A204.1 (cell line): ENCODE data around the gene MGST1.
A peak's percentile ranks its signal among the peaks of the same experiment; 100 is the strongest.
"Not testable (repeated sequence)": the region's sequence is repeated elsewhere in the genome, so short reads cannot be mapped to it uniquely, and the experiment has no call there.

Experiments
- FAIRE-seq: peaks from 2 replicates; lab custom pipeline; 2012; peaks lifted over from hg19 to GRCh38; lab: Jason Lieb, UNC

MGST1 gene

DNA sequence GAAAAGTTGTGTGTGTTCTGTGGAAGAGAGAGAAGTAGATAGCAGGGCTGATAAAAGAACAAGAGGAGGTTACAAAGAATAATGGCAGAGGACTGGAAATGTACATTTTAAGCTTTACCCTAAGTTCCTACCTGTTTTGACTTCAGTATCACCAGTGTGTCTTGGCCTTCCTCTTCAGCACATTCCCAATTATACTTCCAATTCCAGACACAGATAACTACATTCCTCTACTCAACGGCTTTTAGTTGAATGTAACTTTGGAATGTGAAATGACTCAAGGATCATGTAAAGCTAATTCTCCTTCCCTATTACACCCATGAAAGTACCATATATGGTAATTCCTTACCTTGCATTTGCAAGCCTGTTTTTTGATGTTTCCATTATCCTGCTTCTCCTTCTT lies 5.0 kb downstream of the MGST1 start:
- FAIRE-seq, result no peak

DNA sequence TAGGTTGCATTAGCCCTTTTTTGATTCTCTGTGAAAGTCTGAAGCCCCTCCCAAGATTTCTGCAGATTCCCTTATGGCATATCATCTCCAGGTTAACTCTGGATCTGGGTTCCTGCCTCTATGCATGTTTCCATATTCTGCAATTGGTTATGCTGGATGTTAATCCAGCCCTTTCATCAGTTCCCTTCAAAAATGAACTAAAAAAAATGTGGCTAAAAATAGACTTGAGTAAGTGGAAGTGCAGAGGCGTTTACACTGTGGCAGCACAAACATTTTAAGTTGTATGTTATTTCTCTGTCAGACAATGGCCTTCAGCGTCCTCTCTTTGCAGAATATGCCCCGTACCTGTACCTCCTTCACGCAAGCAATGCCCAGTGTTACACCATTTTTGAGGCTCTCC lies 11.4 kb downstream of the MGST1 start:
- no peak for FAIRE-seq

DNA sequence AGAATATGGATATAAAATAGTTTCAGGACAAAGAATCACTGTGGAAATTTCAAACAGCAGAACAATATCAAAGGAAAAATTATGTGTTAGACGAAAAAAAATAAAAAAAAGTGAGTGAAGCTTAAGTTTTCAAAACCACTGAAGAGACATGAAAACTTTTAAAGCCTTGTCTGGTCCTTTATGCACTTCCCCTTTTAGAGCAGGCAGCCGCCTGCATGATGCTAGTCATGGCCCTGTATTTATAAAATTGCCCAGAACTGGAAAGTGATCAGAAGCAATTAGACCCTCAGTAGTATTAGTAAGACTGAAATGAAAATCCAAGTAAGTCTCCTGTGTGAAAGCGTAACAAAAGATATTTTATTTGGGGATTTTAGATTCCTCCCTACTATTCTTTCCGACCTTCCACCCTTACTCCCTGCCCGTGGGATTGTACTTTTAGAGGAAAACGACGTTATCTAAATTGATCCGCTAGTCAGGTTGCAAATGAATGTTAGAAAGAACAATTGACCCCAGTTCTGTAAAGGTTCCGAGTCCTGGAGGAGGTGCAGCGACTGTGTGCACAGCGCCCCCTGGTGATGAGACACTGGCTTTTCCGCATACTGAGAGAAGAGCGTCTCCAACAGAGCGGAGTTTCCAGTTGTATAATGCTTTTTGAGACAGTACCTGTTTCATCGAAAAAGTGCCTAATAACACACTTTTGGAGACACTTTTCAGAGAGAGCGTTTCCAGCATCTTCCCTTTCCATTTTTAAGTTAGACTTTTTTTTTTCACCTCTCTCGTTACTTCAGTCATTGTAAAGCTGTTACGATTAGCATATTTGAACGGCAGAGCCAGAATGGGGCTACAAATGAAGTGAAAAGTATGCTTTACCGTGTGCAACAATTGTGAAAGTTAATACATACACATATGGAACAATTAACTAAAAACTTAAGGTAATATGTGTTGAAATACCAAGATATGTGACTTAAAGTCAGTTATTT lies 12.4 kb downstream of the MGST1 start:
- no peak for FAIRE-seq

DNA sequence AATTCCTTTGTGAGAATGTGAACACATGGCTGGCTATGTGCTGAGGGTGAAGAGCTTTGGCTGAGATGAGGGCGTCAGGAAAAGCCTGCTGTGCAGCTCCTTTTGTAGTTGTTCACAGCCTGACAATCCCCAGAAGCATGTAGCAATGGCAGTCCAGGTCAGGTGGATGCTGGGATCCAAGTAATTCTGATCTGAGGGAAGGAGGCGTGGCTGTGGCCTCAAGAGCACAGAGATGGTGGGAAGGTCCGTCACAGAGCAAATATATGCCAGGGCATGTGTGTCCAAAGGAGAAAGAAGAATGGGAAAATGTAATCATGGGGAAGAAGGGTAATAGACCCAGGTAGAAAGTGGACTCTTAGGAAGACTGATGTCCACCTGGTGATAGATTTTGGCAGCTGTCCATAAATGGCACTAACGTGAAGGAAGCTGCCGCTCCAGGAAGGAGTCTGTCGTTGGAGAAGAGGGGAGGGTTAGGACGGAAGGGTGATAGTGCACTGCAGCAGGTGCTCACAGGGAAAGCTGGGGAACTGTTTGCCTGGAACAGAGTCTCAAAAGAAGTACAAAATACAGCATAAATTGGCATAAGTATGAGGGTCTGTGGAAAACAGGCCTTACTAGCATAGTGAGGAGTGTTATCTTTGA lies 13.8 kb downstream of the MGST1 start:
- no peak for FAIRE-seq

DNA sequence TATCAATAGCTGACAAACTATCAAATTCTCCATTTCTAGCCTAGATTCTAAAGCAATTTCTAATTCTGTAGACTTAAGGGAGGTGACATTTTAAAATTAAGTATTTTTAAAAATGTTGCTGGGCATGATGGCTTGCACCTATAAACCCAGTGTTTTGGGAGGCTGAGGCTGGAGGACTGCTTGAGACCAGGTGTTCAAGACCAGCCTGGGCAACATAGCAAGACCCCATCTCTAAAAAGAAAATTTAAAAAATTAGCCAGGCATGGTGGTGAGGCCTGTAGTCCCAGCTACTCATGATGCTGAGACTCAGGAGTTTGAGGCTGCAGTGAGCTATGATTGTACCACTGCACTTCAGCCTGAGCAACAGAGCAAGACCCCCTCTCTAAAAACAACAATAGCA lies 15.1 kb downstream of the MGST1 start:
- FAIRE-seq, result no peak

DNA sequence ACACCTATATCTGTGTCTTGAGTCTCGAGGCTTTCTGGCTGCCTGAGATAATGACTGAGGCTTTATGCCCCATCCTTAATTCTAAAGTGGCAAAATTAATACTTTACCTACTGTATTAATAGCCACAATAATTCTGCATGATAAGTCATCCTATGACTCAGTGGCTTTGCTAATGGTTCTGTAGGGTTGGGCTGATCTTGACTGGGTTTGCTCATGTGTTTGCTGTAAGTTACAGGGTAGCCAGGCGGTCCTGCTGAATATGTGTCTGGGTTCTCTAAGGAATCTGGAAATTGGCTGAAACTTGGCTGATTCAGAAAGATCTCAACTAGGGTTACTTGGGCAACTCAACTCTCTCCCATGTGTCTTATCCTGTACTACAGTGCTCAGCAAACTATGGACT lies 21.7 kb downstream of the MGST1 start:
- no peak for FAIRE-seq

DNA sequence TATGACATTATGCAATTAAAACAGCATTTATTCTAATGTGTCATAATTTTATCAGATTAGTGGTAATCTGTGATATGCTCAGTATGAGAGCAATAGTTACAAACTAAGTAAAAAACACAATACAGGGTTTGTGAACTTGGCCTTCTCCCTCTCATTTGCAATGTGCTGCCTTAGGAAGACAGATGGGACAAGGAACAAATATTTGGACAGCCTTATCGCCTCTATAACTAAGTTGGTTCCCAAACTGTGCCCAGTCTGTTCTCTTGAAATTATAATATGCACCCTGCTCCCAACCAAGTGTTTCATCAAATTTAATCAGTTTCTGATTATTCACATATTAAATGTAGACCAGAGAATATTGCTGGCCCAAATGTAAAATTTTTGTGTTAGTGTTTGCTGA lies 22.7 kb downstream of the MGST1 start:
- no peak for FAIRE-seq

DNA sequence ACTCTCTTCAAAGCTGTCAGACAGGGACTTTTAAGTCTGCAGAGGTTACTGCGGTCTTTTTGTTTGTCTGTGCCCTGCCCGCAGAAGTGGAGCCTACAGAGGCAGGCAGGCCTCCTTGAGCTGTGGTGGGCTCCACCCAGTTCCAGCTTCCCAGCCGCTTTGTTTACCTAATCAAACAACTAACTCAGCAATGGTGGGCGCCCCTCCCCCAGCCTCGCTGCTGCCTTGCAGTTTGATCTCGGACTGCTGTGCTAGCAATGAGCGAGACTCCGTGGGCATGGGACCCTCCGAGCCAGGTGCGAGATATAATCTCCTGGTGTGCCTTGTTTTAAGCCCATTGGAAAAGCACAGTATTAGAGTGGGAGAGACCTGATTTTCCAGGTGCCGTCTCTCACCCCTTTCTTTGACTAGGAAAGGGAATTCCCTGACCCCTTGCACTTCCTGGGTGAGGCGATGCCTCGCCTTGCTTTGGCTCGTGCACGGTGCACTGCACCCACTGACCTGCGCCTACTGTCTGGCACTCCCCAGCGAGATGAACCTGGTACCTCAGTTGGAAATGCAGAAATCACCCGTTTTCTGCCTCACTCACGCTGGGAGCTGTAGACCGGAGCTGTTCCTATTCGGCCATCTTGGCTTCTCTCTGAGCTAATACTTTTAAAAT lies 35.3 kb downstream of the MGST1 start:
- not testable (repeated sequence) for FAIRE-seq

DNA sequence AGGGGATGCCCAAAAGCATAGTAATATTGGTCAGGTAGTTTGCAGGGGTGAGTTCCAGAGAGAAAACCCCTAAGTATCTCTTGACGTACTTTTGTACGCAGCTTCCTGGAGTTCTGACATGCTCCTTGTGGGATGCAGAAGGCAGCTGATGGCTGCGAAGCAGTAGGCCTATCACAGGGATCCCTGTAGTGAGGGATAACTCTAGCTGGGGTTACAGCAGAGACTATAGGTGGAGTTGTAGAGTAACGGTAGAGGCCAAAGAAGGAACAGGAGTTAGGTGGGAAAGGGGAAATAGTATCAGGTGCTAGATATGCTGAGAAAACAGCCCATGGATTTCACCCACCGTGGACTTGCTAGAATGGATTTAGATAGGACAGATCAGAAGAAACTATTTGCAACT lies 37.3 kb downstream of the MGST1 start:
- no peak for FAIRE-seq

DNA sequence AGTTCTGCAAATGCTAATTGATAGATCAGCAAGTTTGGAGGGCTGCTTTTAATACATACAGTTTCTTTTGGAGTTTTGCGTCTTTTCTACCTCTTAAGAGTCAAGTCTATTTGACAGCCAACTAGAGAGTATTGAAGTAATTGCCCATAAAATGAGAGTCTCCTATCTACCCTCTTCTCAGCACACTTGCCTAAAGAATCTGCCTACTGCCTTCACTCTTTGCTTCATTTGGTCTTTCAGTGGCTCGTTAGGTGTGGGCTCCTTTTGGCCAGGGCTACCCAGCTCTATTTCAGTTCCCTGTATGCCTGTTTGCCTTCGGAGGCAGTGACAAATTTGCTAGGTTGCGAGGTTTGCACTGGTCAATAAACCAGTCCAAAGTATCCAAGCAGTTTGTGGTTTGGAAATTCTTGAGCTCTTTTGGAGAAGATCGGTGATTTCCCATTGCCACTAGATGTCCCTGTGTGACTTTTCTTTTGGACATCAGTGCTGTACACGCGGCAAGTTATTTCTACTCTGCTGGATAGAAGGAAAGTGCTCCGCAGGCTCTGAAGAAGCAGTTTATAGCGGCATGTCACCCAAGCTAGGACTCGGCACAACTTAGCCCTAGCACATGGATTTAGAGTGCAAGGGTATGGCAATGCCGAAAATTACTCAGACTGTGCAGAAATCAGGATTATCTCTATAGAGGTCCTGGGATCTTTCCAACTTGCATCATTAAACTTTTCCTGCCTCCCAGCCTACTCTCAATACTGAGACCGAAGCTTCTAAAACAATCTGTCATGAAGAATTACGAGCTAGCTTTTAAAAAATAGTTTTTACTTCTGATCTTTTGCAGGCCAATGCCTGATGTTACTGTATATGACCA lies 38.6 kb downstream of the MGST1 start:
- peak; percentile 80 for FAIRE-seq

DNA sequence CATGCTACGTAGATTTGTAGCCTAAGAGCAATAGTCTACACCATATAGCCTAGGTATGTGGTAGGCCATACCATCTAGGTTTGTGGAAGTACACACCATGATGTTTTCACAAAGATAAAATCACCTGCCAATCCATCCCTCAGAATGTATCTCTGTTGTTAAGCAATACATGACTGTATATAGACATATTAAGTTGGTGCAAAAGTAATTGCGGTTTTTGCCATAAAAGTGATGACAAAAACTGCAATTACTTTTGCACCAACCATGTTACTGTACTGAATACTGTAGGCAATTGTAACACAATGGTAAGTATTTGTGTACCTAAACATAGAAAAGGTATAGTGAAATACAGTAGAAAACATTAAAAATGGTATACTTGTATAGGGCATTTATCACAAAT lies 40.5 kb downstream of the MGST1 start:
- no peak for FAIRE-seq

DNA sequence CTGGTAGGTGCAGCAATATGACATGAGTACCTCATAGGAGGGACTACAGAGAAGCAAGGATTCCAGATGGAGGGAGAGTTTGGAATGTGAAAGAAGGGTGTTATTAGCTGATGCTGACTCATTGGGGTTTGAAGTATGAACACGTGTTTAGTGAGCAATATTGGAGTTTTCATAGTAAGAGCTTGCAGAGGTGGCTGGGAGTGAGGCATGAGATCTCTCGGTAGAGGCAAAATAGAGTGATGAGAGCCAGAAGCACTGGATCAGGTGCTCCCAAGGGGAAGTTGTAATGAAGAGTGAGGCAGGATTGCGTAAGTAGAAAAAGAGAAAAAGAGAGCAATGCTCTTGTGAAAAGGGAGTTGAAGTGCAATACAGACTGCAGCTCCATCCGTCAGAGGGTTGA lies 42.1 kb downstream of the MGST1 start:
- FAIRE-seq, result no peak

DNA sequence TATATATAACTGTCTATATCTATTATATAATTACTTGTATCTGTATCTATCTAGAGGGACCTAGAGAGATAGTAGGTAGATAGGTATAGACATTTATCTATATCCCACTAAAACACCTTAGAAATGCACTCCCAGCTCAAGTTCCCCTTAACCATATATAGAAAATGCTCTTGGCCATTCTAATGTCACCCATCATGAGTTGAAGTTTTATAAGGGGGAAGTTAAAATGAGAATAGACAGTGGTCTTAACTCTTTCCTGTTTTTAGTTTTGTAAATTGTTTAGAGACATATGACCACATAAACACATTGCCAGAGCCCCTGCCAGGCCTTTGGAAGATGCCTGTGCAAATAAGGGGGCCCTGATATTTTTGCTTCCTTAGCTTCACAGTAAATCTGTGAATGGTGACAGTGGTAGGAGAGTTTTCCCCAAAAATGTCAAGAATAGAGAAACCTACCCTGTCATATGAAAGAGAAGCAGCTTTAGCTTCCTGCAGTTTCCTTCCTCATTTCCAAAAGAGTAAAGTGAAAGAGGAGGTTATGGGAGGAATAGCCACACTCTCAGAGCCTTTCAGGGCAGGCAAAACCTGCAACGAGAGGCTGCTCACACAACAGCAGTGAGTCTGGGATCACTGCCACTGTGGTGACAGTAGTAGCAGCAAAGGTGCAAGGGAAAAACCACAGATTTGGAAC lies 45.5 kb downstream of the MGST1 start:
- FAIRE-seq, result no peak

DNA sequence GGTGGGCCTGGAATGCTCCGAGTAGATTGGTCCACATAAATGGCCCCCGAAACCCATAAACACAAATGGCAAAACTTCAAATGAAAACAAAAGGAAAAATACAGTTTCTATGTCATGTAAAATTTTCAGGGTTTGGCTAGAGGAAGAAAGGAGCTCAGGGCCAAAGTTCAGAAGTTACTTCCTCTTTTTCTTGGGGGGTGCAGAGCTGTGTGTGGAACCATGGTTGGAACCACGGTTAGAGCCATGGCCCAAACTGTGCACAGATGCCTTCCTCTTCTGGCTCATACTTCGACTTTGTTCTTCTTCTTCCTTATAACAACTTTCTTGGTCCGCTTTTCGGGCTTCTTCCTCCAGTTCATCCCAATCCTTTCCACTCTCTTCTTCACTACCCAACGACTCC lies 51.7 kb downstream of the MGST1 start:
- no peak for FAIRE-seq

DNA sequence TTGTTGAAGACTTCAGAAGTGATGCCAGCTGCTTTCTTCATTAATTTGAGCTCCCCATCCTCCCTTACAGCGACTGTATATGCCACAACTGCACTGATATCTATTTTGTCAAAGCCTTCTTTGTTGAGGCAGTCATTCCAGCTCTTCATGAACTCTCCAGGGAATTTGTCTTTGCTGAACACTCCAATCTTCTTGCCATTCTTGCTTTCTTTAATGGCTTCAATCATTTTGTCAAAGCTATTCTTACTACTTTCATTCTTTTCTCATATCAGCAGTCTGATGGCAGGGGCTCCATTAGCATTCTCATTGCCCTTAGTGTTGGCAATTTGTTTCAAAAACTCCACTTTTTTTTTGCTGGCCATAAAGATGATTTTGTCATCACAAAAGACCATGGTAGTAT lies 54.4 kb downstream of the MGST1 start:
- not testable (repeated sequence) for FAIRE-seq

DNA sequence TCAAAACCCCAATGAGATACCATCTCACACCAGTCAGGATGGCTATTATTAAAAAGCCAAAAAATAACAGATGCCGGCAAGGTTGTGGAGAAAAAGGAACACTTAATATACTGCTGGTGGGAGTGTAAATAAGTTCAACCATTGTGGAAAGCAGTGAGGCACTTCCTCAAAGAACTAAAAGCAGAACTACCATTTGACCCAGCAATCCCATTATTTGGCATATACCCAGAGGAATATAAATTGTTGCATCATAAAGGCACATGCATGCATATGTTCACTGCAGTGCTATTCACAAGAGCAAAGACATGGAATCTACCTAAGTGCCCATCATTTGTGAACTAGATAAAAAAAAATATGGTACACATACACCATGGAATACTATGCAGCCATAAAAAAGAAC lies 59.9 kb downstream of the MGST1 start:
- no peak for FAIRE-seq
